Erythroblast (primary cell): ENCODE data around the gene PBX1.

ENCODE experiments used
- GATA1 ChIP-seq: IDR thresholded peaks from 2 replicates; pipeline ENCODE4 v1.6.1; 2011; ENCODE audit warnings: low read depth, mild to moderate bottlenecking, control low read depth, low read length, moderate library complexity
- POLR2A ChIP-seq: IDR thresholded peaks from 2 replicates; pipeline ENCODE4 v1.6.1; 2011; ENCODE audit warnings: mild to moderate bottlenecking, low read length

- TF ChIP-seq POLR2A (no peak), GATA1 (no peak)
These were observed 302.6 kb downstream of the PBX1 start for GRCh38 chr1:164861632-164862031.
